Liver (tissue), 9 donors: ENCODE data around the gene ZBTB6. TPM values are rescaled to one million over a fixed set of nuclear protein-coding genes. Genes with fewer than 3 reads are reported as not detected.
A peak's percentile ranks its signal among the peaks of the same experiment; 100 is the strongest.

ENCODE experiments used
- DNase-seq: peaks from one replicate; pipeline ENCODE4 v3.0.0-alpha.2; 2017; ENCODE audit warnings: low spot score
- H3K27ac ChIP-seq, 2 donors: one replicate each; pipeline ENCODE4 v1.7.0; 2013; ENCODE audit warnings: inconsistent platforms in 2 of 2, low read length in 2 of 2, control low read depth in 1 of 2, low read depth in 1 of 2, mild to moderate bottlenecking in 1 of 2
- H3K27me3 ChIP-seq, 4 donors: one replicate each; pipeline versions ENCODE4 v1.6.1 to v1.7.0; 2013; ENCODE audit warnings: low read length in 3 of 4, inconsistent platforms in 1 of 4, mild to moderate bottlenecking in 1 of 4, moderate library complexity in 1 of 4; ENCODE audit not compliant: control insufficient read depth in 4 of 4, insufficient read depth in 4 of 4
- H3K36me3 ChIP-seq, 4 donors: one replicate each; pipeline versions ENCODE4 v1.6.1 to v1.7.0; 2013; ENCODE audit warnings: low read length in 3 of 4, mild to moderate bottlenecking in 3 of 4, low read depth in 1 of 4, moderate library complexity in 1 of 4; ENCODE audit not compliant: control insufficient read depth in 4 of 4, insufficient read depth in 3 of 4
- H3K4me1 ChIP-seq, 4 donors: one replicate each; pipeline versions ENCODE4 v1.6.1 to v1.7.0; 2013; ENCODE audit warnings: low read length in 3 of 4, mild to moderate bottlenecking in 3 of 4, moderate library complexity in 1 of 4; ENCODE audit not compliant: control insufficient read depth in 4 of 4, insufficient read depth in 4 of 4
- H3K4me3 ChIP-seq, 3 donors: one replicate each; pipeline versions ENCODE4 v1.6.1 to v1.7.0; 2013; ENCODE audit warnings: low read length in 3 of 3, control low read depth in 1 of 3, low read depth in 1 of 3, mild to moderate bottlenecking in 1 of 3
- H3K9ac ChIP-seq, 2 donors: one replicate each; pipeline ENCODE4 v1.7.0; 2013; ENCODE audit warnings: low read length in 2 of 2, mild to moderate bottlenecking in 2 of 2, moderate library complexity in 2 of 2, control low read depth in 1 of 2, low read depth in 1 of 2
- H3K9me3 ChIP-seq, 4 donors: one replicate each; pipeline versions ENCODE4 v1.6.1 to v1.7.0; 2013; ENCODE audit warnings: low read length in 3 of 4; ENCODE audit not compliant: control insufficient read depth in 4 of 4
- EGR1 ChIP-seq, 2 donors: IDR thresholded peaks; 2 replicates each; pipeline ENCODE4 v1.6.1; 2016 to 2018; ENCODE audit warnings: antibody characterized with exemption in 2 of 2, low read depth in 2 of 2
- FOXA1 ChIP-seq: IDR thresholded peaks from 2 replicates; pipeline ENCODE4 v1.6.1; 2016; ENCODE audit warnings: antibody characterized with exemption
- FOXA2 ChIP-seq: IDR thresholded peaks from 2 replicates; pipeline ENCODE4 v1.6.1; 2016; ENCODE audit warnings: antibody characterized with exemption
- GABPA ChIP-seq, 2 donors: IDR thresholded peaks in 1 of 2; conservative IDR thresholded peaks in 1 of 2; 2 replicates each; pipeline ENCODE4 v1.6.1; 2016; ENCODE audit warnings: antibody characterized with exemption in 2 of 2, mild to moderate bottlenecking in 1 of 2, moderate library complexity in 1 of 2
- HNF4A ChIP-seq, 2 donors: conservative IDR thresholded peaks; 2 replicates each; pipeline ENCODE4 v1.6.1; 2016; ENCODE audit warnings: antibody characterized with exemption in 2 of 2, mild to moderate bottlenecking in 2 of 2
- HNF4G ChIP-seq: IDR thresholded peaks from 2 replicates; pipeline ENCODE4 v1.6.1; 2016; ENCODE audit warnings: antibody characterized with exemption
- JUND ChIP-seq, 2 donors: IDR thresholded peaks; 2 replicates each; pipeline ENCODE4 v1.6.1; 2016; ENCODE audit warnings: antibody characterized with exemption in 2 of 2
- NR2F2 ChIP-seq: IDR thresholded peaks from 2 replicates; pipeline ENCODE4 v1.6.1; 2016; ENCODE audit warnings: antibody characterized with exemption
- RAD21 ChIP-seq, 2 donors: IDR thresholded peaks; 2 replicates each; pipeline ENCODE4 v1.6.1; 2016; ENCODE audit warnings: antibody characterized with exemption in 2 of 2, mild to moderate bottlenecking in 2 of 2
- RXRA ChIP-seq, 2 donors: IDR thresholded peaks; 2 replicates each; pipeline ENCODE4 v1.6.1; 2017 to 2018; ENCODE audit warnings: antibody characterized with exemption in 2 of 2, mild to moderate bottlenecking in 1 of 2
- SP1 ChIP-seq: IDR thresholded peaks from 2 replicates; pipeline ENCODE4 v1.6.1; 2018; ENCODE audit warnings: antibody characterized with exemption, mild to moderate bottlenecking
- TAF1 ChIP-seq: conservative IDR thresholded peaks from 2 replicates; pipeline ENCODE4 v1.6.1; 2016; ENCODE audit warnings: antibody characterized with exemption, mild to moderate bottlenecking
- YY1 ChIP-seq: IDR thresholded peaks from 2 replicates; pipeline ENCODE4 v1.6.1; 2016; ENCODE audit warnings: antibody characterized with exemption, mild to moderate bottlenecking
- whole genome bisulfite sequencing: extraction: QIAGEN DNeasy Blood & Tissue Kit; methylation state at CpG from one replicate; pipeline ENCODE4 v1.1.7; 2013; 5-methylcytosine and 5-hydroxymethylcytosine counted together
- polyA plus RNA-seq, 2 donors: library from polyadenylated mRNA; stranded (reverse) in 1 of 2; unstranded in 1 of 2; fragments of 200-250 nt in 1 of 2; fragments of >200 nt in 1 of 2; fragmentation: Nextera tagmentation in 1 of 2; extraction: Ambion mirVana in 1 of 2; gene quantifications; one replicate each; pipeline versions ENCODE4 v1.2.1 to v1.2.3, GENCODE V29; 2013 to 2015
- total RNA-seq, 2 donors: library from RNA; depleted of rRNA; stranded (reverse); fragments of >200 nt; gene quantifications; one replicate each; pipeline ENCODE4 v1.2.3, GENCODE V29; 2014
- TF ChIP-seq, protein P1 (sequence below): IDR thresholded peaks from 2 replicates; pipeline ENCODE4 v1.6.1; 2016; ENCODE audit warnings: antibody characterized with exemption
- TF ChIP-seq, protein P2 (sequence below): IDR thresholded peaks from 2 replicates; pipeline ENCODE4 v1.6.1; 2016; ENCODE audit warnings: antibody characterized with exemption
- TF ChIP-seq, protein P3 (sequence below): IDR thresholded peaks from 2 replicates; pipeline ENCODE4 v1.6.1; 2016; ENCODE audit warnings: antibody characterized with exemption, mild to moderate bottlenecking
- TF ChIP-seq, protein P4 (sequence below): fragments of 150-350 bp; IDR thresholded peaks from 2 replicates; pipeline ENCODE4 v1.5.1; 2017; ENCODE audit warnings: improper control_type of control experiment, low read depth, low read length; ENCODE audit not compliant: missing input control
- TF ChIP-seq, protein P5 (sequence below): IDR thresholded peaks from 2 replicates; pipeline ENCODE4 v1.6.1; 2016; ENCODE audit warnings: antibody characterized with exemption
- donor health status: healthy.
- donor health status: healthy.
- donor health status: healthy.
- donor health status: healthy.
- donor health status: healthy.

ZBTB6 gene
- total and polyA plus RNA-seq, 4 donors: 0.92 to 7.1 (median 3.3) TPM

DNA sequence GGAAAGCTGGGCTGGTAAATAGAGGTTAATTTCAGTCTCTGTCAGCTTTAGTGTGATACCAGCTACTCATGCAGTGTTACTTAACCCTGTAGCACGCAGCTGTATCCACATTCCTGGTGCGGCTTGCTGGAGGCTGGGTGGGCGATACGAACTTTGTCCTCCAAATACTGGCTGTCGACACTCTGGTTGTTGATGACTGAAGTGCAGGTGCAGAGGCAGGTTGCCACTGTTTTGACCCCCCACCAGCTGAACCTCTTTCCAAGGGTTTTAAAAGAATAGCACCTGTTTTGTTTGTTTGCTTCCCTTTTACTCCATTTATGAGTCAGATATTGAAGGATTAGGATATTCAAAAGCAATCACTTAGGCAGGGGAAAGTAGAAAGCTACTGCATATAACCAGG is 23.3 kb upstream of the ZBTB6 start:
- Histone ChIP-seq H3K36me3 (peaks cover 2 to 12% (median 7%) of the 10 kb centered on the region in 4 donors), H3K4me3 (no peak overlapping the region), H3K9me3 (no peaks in the 10 kb centered on the region), H3K27ac (no peak overlapping the region), H3K27me3 (no peaks in the 10 kb centered on the region), H3K9ac (no peak overlapping the region), H3K4me1 (peaks cover 0 to 21% (median 12%) of the 10 kb centered on the region in 4 donors)
- peak; percentile 52 for DNase-seq
- WGBS: 70% methylated on average over 5 of the region's 5 CpGs
- no peak for TF ChIP-seq EGR1 (IDR thresholded peaks at IDR 0.05; ENCODE audit: low read depth in 2 of 2)
- no peak for TF ChIP-seq JUND (IDR thresholded peaks at IDR 0.05)
- TF ChIP-seq GABPA (IDR thresholded peaks at IDR 0.05 in 1 of 2, conservative IDR thresholded peaks at IDR 0.05 in 1 of 2): no peak
- peak in 1 of 2 donors; percentile 12 for TF ChIP-seq HNF4A (conservative IDR thresholded peaks at IDR 0.05)
- TF ChIP-seq TAF1: no peak

DNA sequence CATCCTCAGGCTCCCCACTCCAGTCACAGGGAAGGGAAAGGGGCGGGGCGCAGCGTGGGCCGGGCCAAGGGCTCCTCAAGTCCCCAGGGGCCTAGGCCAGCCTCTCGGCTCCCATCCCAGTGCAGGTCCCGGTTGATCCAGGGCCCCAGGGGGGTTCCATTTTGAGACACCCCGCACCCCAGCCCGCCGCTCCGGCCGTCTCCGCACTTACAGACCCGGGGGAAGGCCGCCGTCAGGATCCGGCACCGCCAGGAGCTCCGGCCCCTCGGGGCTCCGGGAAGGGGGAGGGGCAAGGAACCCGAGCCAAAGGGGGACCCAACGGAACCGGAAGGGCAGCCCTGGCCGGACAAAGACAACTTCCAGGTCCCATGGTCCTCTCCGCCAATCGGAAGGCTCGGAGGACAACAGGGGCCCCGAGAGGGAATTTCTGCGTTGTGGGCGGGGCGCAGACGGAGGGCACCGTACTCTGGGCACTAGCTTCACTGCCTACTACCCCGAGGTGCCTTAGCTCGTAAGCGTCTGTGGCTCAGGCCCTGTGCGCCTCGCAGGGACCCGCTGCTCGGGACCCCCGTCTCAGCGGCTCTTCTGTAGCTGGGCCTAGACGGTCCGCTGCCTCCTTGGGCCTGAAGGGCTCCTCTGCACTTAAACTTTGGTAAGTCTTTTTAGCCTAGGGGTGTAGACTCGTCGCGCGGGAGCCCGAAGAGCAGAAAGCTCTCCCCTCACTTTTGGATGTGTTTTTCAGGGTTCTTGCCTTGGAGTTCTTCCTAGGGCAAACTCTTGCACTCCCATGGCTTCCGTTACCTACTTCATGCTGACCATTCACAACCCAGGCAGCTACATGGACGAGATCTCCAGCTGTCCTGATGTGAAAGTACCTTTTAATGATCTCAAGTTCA is 18.4 kb upstream of the ZBTB6 start, which contains the start of gene ZBTB26:
Gene ZBTB26 (minus strand): TSS at position 287 of the 896 bp plus-strand sequence. CDS start 11,578 bp downstream, outside the sequence.
- H3K4me1 ChIP-seq: peaks cover 0 to 29% (median 20%) of the 10 kb centered on the region in 4 donors
- no peaks in the 10 kb centered on the region for H3K9me3 ChIP-seq
- peak within 1 kb of the TSS; percentile 46 to 61 for H3K27ac ChIP-seq
- TF ChIP-seq, protein P1, sequence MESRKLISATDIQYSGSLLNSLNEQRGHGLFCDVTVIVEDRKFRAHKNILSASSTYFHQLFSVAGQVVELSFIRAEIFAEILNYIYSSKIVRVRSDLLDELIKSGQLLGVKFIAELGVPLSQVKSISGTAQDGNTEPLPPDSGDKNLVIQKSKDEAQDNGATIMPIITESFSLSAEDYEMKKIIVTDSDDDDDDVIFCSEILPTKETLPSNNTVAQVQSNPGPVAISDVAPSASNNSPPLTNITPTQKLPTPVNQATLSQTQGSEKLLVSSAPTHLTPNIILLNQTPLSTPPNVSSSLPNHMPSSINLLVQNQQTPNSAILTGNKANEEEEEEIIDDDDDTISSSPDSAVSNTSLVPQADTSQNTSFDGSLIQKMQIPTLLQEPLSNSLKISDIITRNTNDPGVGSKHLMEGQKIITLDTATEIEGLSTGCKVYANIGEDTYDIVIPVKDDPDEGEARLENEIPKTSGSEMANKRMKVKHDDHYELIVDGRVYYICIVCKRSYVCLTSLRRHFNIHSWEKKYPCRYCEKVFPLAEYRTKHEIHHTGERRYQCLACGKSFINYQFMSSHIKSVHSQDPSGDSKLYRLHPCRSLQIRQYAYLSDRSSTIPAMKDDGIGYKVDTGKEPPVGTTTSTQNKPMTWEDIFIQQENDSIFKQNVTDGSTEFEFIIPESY: peak; percentile 84
- TF ChIP-seq RAD21 (IDR thresholded peaks at IDR 0.05): peak; percentile 21 to 40
- peak; percentile 16 to 22 for TF ChIP-seq HNF4A (conservative IDR thresholded peaks at IDR 0.05)
- no peak for TF ChIP-seq FOXA1
- TF ChIP-seq JUND (IDR thresholded peaks at IDR 0.05): peak; percentile 15
- TF ChIP-seq RXRA (IDR thresholded peaks at IDR 0.05): peak; percentile 34 to 50
- TF ChIP-seq, protein P2, sequence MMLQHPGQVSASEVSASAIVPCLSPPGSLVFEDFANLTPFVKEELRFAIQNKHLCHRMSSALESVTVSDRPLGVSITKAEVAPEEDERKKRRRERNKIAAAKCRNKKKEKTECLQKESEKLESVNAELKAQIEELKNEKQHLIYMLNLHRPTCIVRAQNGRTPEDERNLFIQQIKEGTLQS: no peak
- peak; percentile 83 to 96 for TF ChIP-seq GABPA (IDR thresholded peaks at IDR 0.05 in 1 of 2, conservative IDR thresholded peaks at IDR 0.05 in 1 of 2)
- peak; percentile 73 for TF ChIP-seq TAF1
- TF ChIP-seq, protein P3, sequence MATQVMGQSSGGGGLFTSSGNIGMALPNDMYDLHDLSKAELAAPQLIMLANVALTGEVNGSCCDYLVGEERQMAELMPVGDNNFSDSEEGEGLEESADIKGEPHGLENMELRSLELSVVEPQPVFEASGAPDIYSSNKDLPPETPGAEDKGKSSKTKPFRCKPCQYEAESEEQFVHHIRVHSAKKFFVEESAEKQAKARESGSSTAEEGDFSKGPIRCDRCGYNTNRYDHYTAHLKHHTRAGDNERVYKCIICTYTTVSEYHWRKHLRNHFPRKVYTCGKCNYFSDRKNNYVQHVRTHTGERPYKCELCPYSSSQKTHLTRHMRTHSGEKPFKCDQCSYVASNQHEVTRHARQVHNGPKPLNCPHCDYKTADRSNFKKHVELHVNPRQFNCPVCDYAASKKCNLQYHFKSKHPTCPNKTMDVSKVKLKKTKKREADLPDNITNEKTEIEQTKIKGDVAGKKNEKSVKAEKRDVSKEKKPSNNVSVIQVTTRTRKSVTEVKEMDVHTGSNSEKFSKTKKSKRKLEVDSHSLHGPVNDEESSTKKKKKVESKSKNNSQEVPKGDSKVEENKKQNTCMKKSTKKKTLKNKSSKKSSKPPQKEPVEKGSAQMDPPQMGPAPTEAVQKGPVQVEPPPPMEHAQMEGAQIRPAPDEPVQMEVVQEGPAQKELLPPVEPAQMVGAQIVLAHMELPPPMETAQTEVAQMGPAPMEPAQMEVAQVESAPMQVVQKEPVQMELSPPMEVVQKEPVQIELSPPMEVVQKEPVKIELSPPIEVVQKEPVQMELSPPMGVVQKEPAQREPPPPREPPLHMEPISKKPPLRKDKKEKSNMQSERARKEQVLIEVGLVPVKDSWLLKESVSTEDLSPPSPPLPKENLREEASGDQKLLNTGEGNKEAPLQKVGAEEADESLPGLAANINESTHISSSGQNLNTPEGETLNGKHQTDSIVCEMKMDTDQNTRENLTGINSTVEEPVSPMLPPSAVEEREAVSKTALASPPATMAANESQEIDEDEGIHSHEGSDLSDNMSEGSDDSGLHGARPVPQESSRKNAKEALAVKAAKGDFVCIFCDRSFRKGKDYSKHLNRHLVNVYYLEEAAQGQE: peak; percentile 53
- TF ChIP-seq YY1: peak; percentile 76
- TF ChIP-seq, protein P4, sequence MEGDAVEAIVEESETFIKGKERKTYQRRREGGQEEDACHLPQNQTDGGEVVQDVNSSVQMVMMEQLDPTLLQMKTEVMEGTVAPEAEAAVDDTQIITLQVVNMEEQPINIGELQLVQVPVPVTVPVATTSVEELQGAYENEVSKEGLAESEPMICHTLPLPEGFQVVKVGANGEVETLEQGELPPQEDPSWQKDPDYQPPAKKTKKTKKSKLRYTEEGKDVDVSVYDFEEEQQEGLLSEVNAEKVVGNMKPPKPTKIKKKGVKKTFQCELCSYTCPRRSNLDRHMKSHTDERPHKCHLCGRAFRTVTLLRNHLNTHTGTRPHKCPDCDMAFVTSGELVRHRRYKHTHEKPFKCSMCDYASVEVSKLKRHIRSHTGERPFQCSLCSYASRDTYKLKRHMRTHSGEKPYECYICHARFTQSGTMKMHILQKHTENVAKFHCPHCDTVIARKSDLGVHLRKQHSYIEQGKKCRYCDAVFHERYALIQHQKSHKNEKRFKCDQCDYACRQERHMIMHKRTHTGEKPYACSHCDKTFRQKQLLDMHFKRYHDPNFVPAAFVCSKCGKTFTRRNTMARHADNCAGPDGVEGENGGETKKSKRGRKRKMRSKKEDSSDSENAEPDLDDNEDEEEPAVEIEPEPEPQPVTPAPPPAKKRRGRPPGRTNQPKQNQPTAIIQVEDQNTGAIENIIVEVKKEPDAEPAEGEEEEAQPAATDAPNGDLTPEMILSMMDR: no peak
- peak; percentile 62 for TF ChIP-seq SP1
- TF ChIP-seq EGR1 (IDR thresholded peaks at IDR 0.05; ENCODE audit: low read depth in 2 of 2): no peak
- TF ChIP-seq, protein P5, sequence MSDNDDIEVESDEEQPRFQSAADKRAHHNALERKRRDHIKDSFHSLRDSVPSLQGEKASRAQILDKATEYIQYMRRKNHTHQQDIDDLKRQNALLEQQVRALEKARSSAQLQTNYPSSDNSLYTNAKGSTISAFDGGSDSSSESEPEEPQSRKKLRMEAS: peak; percentile 54
- no peak for TF ChIP-seq HNF4G
- TF ChIP-seq NR2F2: no peak
- no peak for TF ChIP-seq FOXA2
- peak within 1 kb of the TSS; percentile 61 to 85 for H3K9ac ChIP-seq
- DNase-seq: peak; percentile 90
- H3K4me3 ChIP-seq: peak within 1 kb of the TSS; percentile 84 to 97 (median 93)
- H3K27me3 ChIP-seq: no peaks in the 10 kb centered on the region
- under 1% methylated on average over 51 of the region's 51 CpGs for WGBS
- peaks cover 0 to 3% (median 2%) of the 10 kb centered on the region in 4 donors for H3K36me3 ChIP-seq
